Natural killer cell (primary cell): ENCODE measurements around the gene SLC7A6. TPM values are rescaled to one million over a fixed set of nuclear protein-coding genes. Genes with fewer than 3 reads are reported as not detected.
A peak's percentile ranks its signal among the peaks of the same experiment; 100 is the strongest.

Source experiments
- ATAC-seq, 3 donors: fragments of 150-1000 bp in 2 of 3; fragments of 200-7000 bp in 1 of 3; cut with Tn5 transposase; 1 replicate in 1 of 3; 2 replicates in 2 of 3; pipeline ENCODE4 v1.10.0; 2021; ENCODE audit warnings: mild to moderate bottlenecking in 2 of 3, moderate library complexity in 2 of 3
- DNase-seq, 2 donors: peaks; one replicate each; pipeline versions ENCODE4 v3.0.0 to v3.0.0-alpha.2; 2013 to 2021; ENCODE audit warnings: mixed read lengths in 1 of 2
- H3K27ac ChIP-seq: one replicate; pipeline ENCODE4 v1.5.1; 2013; ENCODE audit warnings: mild to moderate bottlenecking, low read length
- H3K27me3 ChIP-seq: one replicate; pipeline ENCODE4 v1.6.1; 2013; ENCODE audit warnings: low read length; ENCODE audit not compliant: control insufficient read depth, insufficient read depth
- H3K36me3 ChIP-seq: one replicate; pipeline ENCODE4 v1.6.1; 2013; ENCODE audit warnings: low read length; ENCODE audit not compliant: control insufficient read depth, insufficient read depth
- H3K4me1 ChIP-seq: one replicate; pipeline ENCODE4 v1.6.1; 2013; ENCODE audit warnings: low read length; ENCODE audit not compliant: control insufficient read depth, insufficient read depth
- H3K4me3 ChIP-seq: one replicate; pipeline ENCODE4 v1.5.1; 2013; ENCODE audit warnings: low read length
- H3K9me3 ChIP-seq: one replicate; pipeline ENCODE4 v1.6.1; 2013; ENCODE audit warnings: low read length; ENCODE audit not compliant: control insufficient read depth, insufficient read depth
- H3K27ac Mint-ChIP-seq, 2 donors: one replicate each; pipeline ENCODE4 v1.8.0; 2022; ENCODE audit warnings: mild to moderate bottlenecking in 2 of 2, mixed read lengths in 2 of 2, moderate library complexity in 1 of 2
- H3K27me3 Mint-ChIP-seq, 2 donors: one replicate each; pipeline ENCODE4 v1.8.0; 2022; ENCODE audit warnings: low read depth in 2 of 2, mixed read lengths in 2 of 2
- H3K36me3 Mint-ChIP-seq: one replicate; pipeline ENCODE4 v1.8.0; 2022; ENCODE audit warnings: mixed read lengths
- H3K4me1 Mint-ChIP-seq, 2 donors: one replicate each; pipeline ENCODE4 v1.8.0; 2022; ENCODE audit warnings: mixed read lengths in 2 of 2
- H3K4me3 Mint-ChIP-seq: one replicate; pipeline ENCODE4 v1.8.0; 2022; ENCODE audit warnings: mild to moderate bottlenecking, moderate library complexity, mixed read lengths
- H3K9me3 Mint-ChIP-seq, 2 donors: one replicate each; pipeline ENCODE4 v1.8.0; 2022; ENCODE audit warnings: mixed read lengths in 2 of 2
- WGBS: methylation state at CpG from one replicate; pipeline ENCODE4 v1.1.7; 2013; ENCODE audit warnings: missing lambda C conversion rate; ENCODE audit not compliant: insufficient coverage; 5-methylcytosine and 5-hydroxymethylcytosine counted together
- intact Hi-C: fragments of 100-400 bp; cut with micrococcal nuclease; formaldehyde crosslinking; loops from one replicate; pipeline ENCODE4 v1.14.2; 2022
- total RNA-seq, 4 donors: library from RNA; stranded (reverse); fragments of 120-200 nt in 1 of 4; gene quantifications; one replicate each; pipeline versions ENCODE4 v1.2.3 to v1.2.4, GENCODE V29; 2013 to 2022
- TF ChIP-seq, protein P1 (sequence below): fragments of 200-600 bp; IDR thresholded peaks from one replicate; pipeline ENCODE4 v1.8.0; 2022; ENCODE audit warnings: antibody characterized with exemption

Gene SLC7A6
- total RNA-seq, 3 donors from 2014 or later (not counting 1 experiment from before 2014, with no cell fraction given), result 46.6 to 84.9 (median 69.6) TPM

- WGBS, result under 1% methylated on average over 74 of the region's 75 CpGs
- TF ChIP-seq, protein P1, sequence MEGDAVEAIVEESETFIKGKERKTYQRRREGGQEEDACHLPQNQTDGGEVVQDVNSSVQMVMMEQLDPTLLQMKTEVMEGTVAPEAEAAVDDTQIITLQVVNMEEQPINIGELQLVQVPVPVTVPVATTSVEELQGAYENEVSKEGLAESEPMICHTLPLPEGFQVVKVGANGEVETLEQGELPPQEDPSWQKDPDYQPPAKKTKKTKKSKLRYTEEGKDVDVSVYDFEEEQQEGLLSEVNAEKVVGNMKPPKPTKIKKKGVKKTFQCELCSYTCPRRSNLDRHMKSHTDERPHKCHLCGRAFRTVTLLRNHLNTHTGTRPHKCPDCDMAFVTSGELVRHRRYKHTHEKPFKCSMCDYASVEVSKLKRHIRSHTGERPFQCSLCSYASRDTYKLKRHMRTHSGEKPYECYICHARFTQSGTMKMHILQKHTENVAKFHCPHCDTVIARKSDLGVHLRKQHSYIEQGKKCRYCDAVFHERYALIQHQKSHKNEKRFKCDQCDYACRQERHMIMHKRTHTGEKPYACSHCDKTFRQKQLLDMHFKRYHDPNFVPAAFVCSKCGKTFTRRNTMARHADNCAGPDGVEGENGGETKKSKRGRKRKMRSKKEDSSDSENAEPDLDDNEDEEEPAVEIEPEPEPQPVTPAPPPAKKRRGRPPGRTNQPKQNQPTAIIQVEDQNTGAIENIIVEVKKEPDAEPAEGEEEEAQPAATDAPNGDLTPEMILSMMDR, result no peak
- intact Hi-C loops, result loop anchor here (2.0 kb wide), 1 partner anchor 20 kb away; the partner anchor contains the start of gene SLC7A6
- Mint-ChIP-seq H3K27me3 (no peaks in the 10 kb centered on the region), H3K4me3 (peak within 1 kb of the TSS; percentile 99), H3K36me3 (no peaks in the 10 kb centered on the region), H3K27ac (peak within 1 kb of the TSS; percentile 81 to 91), H3K4me1 (peaks cover 11 to 26% of the 10 kb centered on the region in 2 donors), H3K9me3 (no peaks in the 10 kb centered on the region)
- peak; percentile 98 to 99 (median 98) for ATAC-seq
- Histone ChIP-seq H3K4me1 (peaks cover 36% of the 10 kb centered on the region), H3K4me3 (peak within 1 kb of the TSS; percentile 93), H3K27me3 (no peaks in the 10 kb centered on the region), H3K9me3 (no peaks in the 10 kb centered on the region), H3K36me3 (no peaks in the 10 kb centered on the region), H3K27ac (no peak within 1 kb of the TSS)
- DNase-seq, result peak; percentile 96 to 97
These were observed 19.1 kb upstream of the SLC7A6 start, which contains the start of gene PLA2G15 for GRCh38 chr16:68244903-68245853. TSS of gene PLA2G15 (plus strand) at chr16:68245373. CDS start at chr16:68245427, 54 bp downstream.

DNA sequence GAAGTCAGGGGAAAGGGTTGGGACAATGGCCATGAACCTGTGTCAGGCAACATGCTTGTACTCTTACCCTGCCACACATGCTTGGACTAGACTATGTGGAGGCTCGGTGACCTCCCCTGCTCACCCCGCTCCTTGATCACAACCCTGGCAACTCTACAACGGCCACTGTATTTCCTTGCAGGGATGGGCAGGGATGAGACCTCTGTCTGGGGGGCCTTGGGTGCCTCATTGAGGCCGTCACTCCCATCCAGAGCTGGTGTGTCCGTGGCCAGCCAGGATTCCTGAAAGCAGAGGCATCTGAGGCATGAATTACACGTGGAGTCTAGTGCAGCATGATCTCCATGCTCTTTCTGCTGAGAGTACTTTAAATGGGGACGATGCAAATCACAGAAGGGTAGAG lies 18.2 kb upstream of the SLC7A6 start:
- Histone ChIP-seq H3K4me1 (peaks cover 35% of the 10 kb centered on the region), H3K36me3 (no peaks in the 10 kb centered on the region), H3K27ac (no peak overlapping the region), H3K9me3 (no peaks in the 10 kb centered on the region), H3K4me3 (no peak overlapping the region), H3K27me3 (no peaks in the 10 kb centered on the region)
- Mint-ChIP-seq H3K9me3 (no peaks in the 10 kb centered on the region), H3K27ac (peak overlapping the region in 1 of 2 donors; percentile 91), H3K27me3 (no peaks in the 10 kb centered on the region), H3K4me1 (peaks cover 11 to 26% of the 10 kb centered on the region in 2 donors), H3K36me3 (no peaks in the 10 kb centered on the region), H3K4me3 (peak overlapping the region; percentile 99)
- no peak for DNase-seq
- TF ChIP-seq, protein P1, result no peak
- intact Hi-C loops, result no loop called here
- no peak for ATAC-seq
- WGBS, result 94% methylated on average over 7 of the region's 7 CpGs

DNA sequence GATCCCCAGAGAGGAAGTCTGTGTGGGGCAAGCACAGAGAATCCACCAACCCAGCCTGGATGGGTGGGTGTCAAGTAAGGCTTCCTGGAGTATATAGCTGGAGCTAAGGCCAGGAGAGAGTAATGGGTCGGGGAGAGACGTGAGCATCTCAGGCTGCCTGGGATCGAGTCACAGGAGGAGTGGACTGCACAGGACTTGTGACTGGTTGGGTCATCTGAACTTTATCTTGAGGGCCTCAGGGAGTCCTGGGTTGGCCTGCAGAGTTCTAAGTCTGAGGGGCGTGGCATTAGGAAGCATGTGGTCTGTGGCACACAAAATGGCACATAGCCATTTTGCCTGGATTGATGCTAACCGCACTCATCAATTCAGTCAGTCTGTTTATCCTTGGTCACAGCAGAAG lies 17.7 kb upstream of the SLC7A6 start:
- H3K27me3 ChIP-seq, result no peaks in the 10 kb centered on the region
- Mint-ChIP-seq H3K4me1 (peaks cover 11 to 26% of the 10 kb centered on the region in 2 donors), H3K27me3 (no peaks in the 10 kb centered on the region), H3K27ac (no peak overlapping the region), H3K9me3 (no peaks in the 10 kb centered on the region), H3K36me3 (no peaks in the 10 kb centered on the region), H3K4me3 (no peak overlapping the region)
- no peaks in the 10 kb centered on the region for H3K9me3 ChIP-seq
- WGBS, result 96% methylated on average over 5 of the region's 5 CpGs
- no peak overlapping the region for H3K4me3 ChIP-seq
- no peak overlapping the region for H3K27ac ChIP-seq
- TF ChIP-seq, protein P1, result no peak
- ATAC-seq (no peak), DNase-seq (no peak)
- intact Hi-C loops, result no loop called here
- H3K36me3 ChIP-seq, result no peaks in the 10 kb centered on the region
- H3K4me1 ChIP-seq, result peaks cover 35% of the 10 kb centered on the region
